Neural cell (in vitro differentiated cells): Measurements from ENCODE around the gene ARID1A.

ENCODE experiments used
- CTCF ChIP-seq: fragments of 450-650 bp; IDR thresholded peaks from 2 replicates; pipeline ENCODE4 v1.5.1; 2014; ENCODE audit warnings: antibody characterized with exemption, mild to moderate bottlenecking, moderate library complexity; ENCODE audit not compliant: poor library complexity, severe bottlenecking
- SMC3 ChIP-seq: fragments of 450-650 bp; conservative IDR thresholded peaks from 2 replicates; pipeline ENCODE4 v1.6.1; 2014; ENCODE audit warnings: antibody characterized with exemption, mild to moderate bottlenecking, moderate library complexity; ENCODE audit not compliant: poor library complexity

GRCh38 chr1:26752519-26752918, 56.7 kb downstream of the ARID1A start:
- TF ChIP-seq SMC3 (no peak), CTCF (no peak)
